GM18498 (cell line): ENCODE measurements around the gene SEC22C.

Experiments
- ATAC-seq: cut with Tn5 transposase; IDR thresholded peaks from one replicate; pipeline ENCODE4 v1.9.1; 2021; ENCODE audit warnings: mild to moderate bottlenecking, moderate library complexity; ENCODE audit not compliant: unreplicated experiment

SEC22C gene

GRCh38 chr3:42501321-42501680 is 80.5 kb downstream of the SEC22C start:
- ATAC-seq: no peak

- no peak for ATAC-seq
Measured at GRCh38 chr3:42500909-42501308, 80.9 kb downstream of the SEC22C start.

- no peak for ATAC-seq
Measured at GRCh38 chr3:42500091-42500490, 81.7 kb downstream of the SEC22C start.

GRCh38 chr3:42499478-42499871 is 82.3 kb downstream of the SEC22C start:
- ATAC-seq: no peak

DNA sequence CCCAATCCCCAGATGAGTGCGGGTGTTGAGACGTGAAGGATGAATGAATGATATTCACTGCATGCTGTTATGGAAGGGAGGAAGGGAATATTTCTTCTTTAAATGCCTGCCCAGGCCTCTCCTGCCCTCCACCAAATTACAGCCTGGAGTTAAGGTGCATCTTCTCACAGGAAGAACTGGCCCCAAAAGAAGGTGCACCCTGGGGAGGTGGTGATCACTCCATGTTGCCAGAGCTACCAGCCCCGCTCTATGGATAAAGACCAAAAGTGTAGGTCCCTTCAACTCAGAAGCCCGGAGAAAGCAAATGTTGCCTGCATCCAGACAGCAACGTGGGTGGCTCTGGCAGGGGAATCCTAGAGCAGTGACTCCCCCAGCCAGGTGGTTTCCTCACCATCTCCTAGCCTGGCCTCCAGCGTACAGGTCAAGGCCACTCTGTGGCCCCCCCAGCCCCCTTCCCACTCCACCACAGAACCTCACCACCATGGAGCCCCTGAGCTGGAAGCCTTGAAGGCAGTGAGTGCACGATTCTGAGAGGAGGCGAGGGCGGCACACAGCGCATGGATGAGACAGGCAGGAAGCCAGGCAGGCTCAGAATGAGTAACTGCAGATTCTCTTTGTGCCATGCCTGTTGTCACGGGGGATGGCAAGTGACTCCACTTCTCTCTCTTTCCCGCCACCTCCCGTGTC is 82.8 kb downstream of the SEC22C start:
- ATAC-seq: no peak

GRCh38 chr3:42498034-42498433 is 83.7 kb downstream of the SEC22C start:
- ATAC-seq: no peak
